HG03520 (cell line): ENCODE measurements around the gene ZNF317.
"Not testable (repeated sequence)": the region's sequence is repeated elsewhere in the genome, so short reads cannot be mapped to it uniquely, and the experiment has no call there.

Experiments used
- ATAC-seq: cut with Tn5 transposase; IDR thresholded peaks from one replicate; pipeline ENCODE4 v1.9.1; 2021; ENCODE audit warnings: mild to moderate bottlenecking, moderate library complexity; ENCODE audit not compliant: unreplicated experiment

Gene ZNF317

GRCh38 chr19:9171393-9171991 lies 31.3 kb downstream of the ZNF317 start:
- no peak for ATAC-seq

GRCh38 chr19:9175326-9175725 lies 35.1 kb downstream of the ZNF317 start:
- ATAC-seq, result no peak

DNA sequence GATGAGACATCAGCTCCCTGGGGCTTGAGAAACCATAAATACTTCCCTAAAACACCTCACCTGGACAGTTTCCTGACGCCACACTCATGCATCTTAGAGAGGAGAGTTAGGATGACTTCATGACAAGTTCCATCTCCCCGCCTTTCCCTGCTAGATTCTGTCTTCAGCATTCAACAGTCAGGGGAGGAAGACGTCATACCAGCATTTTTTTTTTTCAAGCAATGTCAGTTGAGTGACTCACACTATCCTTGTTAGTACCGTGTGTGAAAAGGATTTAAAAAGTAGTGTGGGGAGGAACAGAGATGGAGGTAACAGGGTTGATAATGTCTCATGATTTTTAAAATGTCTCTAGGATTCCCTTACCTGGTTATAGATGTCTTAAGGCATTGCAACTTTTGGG lies 38.7 kb downstream of the ZNF317 start, which contains the start of gene OR7D2:
OR7D2 (plus strand) TSS at position 79 of the 400 bp plus-strand sequence. CDS start 6,803 bp downstream, outside the sequence.
- no peak for ATAC-seq

DNA sequence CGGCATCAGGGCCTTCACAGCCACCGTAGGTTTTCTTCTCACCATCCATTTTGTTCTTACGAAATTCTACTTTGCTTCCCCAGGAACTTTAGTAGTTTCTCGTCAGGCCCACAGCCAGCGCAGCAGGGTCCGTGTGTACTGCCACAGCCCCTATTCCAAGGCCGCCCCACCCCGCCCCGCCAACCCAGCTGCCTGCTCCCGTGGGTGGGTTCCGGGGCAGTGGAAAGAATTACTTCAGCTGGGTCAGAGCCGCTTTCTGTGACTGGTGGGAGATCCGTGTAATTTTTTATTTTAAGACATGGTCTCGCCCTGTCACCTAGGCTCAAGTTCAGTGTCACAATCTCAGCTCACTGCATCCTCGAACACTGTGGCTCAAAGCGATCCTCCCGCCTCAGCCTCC lies 42.8 kb downstream of the ZNF317 start:
- no peak for ATAC-seq

DNA sequence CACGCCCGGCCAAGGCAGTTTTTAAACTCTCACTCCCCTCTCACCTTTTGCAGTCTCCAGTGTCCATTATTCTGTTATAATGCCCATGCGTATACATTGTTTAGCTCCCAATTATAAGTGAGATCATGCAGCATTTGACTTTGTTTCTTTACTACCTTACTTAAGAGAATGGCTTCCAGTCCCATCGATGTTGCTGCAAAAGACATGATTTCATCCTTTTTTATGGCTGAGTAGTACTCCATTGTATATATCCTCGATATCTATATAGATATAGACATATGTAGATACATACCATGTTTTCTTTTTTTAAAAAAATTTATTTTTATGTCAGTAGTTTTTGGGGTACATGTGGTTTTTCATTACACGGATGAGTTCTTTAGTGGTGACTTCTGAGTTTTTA lies 47.0 kb downstream of the ZNF317 start:
- ATAC-seq, result no peak

DNA sequence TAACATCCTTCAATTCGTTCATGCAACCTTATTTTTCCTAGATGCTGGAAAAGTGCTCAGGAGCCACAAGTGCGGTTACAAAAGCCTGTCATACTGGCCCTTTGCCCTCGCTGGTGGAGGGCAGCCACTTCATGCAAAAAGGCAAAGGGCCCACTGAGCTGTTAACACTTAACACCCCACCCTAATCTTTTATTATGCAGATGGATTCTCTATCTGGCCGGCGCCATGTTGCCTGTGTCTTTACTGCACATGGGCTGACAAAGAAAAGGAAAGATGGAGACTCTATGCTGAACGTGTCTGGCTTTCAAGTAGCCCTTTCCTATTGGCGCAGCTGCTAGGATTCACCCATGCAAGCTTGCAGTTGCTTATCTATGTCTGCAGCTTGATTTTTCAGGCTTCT lies 49.3 kb downstream of the ZNF317 start:
- ATAC-seq, result no peak

- ATAC-seq, result not testable (repeated sequence)
Measured at GRCh38 chr19:9198044-9198443, 57.8 kb downstream of the ZNF317 start.

DNA sequence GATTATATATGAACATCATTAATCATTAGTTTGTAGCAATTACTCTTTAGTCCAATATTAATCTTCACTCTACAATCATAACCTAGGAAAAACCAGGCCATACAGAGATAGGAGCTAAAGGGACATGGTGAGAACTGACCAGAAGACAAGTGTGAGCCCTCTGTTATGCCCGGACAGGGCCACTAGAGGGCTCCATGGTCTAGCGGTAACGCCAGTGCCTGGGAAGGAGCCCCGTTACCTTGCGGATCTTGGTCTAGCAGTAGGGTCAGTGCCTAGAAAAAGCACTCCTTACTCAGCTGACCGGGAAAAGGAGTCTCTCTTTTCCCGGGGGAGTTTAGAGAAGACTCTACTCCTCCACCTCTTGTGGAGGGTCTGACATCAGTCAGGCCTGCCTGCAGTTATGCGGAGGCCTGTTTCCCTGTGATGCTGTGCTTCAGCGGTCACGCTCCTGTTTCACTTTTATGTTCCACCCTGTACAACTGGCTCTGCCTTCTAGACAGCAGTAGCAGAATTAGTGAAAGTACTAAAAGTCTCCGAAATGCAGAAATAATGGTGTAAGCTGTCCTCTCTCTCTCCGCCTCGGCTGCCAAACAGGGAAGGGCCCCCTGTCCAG lies 65.4 kb downstream of the ZNF317 start:
- no peak for ATAC-seq
